Posterior vena cava (tissue), 2 donors: ENCODE measurements around the gene MOB3A. TPM values are rescaled to one million over a fixed set of nuclear protein-coding genes. Genes with fewer than 3 reads are reported as not detected.

Experiments used
- DNase-seq: peaks from one replicate; pipeline ENCODE4 v3.0.0-alpha.2; 2020; ENCODE audit warnings: low spot score
- intact Hi-C, 2 donors: fragments of 100-400 bp; cut with DNase I; formaldehyde crosslinking; loops; one replicate each; pipeline versions ENCODE4 v1.14.1 to v1.14.2; 2022 to 2023
- total RNA-seq, 2 donors: library from RNA; stranded (reverse); fragmentation: NEBNext Ultra II Directional; extraction: Animal tissue kit (Norgen Biotek cat#: 25700); gene quantifications; one replicate each; pipeline ENCODE4 v1.2.1, GENCODE V29; 2021
- donor health status: DM: yes; HTN: yes; CAD: no.
- donor health status: DM: yes; HTN: yes; CAD: no.

The MOB3A gene
- total RNA-seq, 2 donors from 2014 or later: 55.8 to 57.1 TPM

- intact Hi-C loops: no loop called here
- DNase-seq: no peak
Measured at GRCh38 chr19:2051773-2052704, 44.1 kb downstream of the MOB3A start.

GRCh38 chr19:2050991-2051772 is 44.9 kb downstream of the MOB3A start, which contains the start of gene MKNK2:
MKNK2 (minus strand) TSS chr19:2051244; CDS start chr19:2050851, 393 bp downstream.
- DNase-seq: peak; percentile 98
- intact Hi-C loops: no loop called here

GRCh38 chr19:2050349-2050990 is 45.7 kb downstream of the MOB3A start:
- DNase-seq: no peak
- intact Hi-C loops: no loop called here

GRCh38 chr19:2049741-2050348 is 46.3 kb downstream of the MOB3A start:
- peak; percentile 92 for DNase-seq
- intact Hi-C loops: loop anchor here in 1 of 2 donors (2.0 kb wide), 1 partner anchor 27 kb away; no protein-coding TSS in a partner anchor

GRCh38 chr19:2048959-2049740 is 47.0 kb downstream of the MOB3A start:
- intact Hi-C loops: loop anchor here in 1 of 2 donors (2.0 kb wide), 1 partner anchor 26 kb away; no protein-coding TSS in a partner anchor
- DNase-seq: no peak

- DNase-seq: no peak
- intact Hi-C loops: loop anchor here in 1 of 2 donors (2.0 kb wide), 1 partner anchor 26 kb away; no protein-coding TSS in a partner anchor
Measured at GRCh38 chr19:2048104-2048958, 47.8 kb downstream of the MOB3A start.

GRCh38 chr19:2047449-2048103 is 48.5 kb downstream of the MOB3A start:
- intact Hi-C loops: loop anchor here in 1 of 2 donors (2.0 kb wide), 1 partner anchor 25 kb away; no protein-coding TSS in a partner anchor
- DNase-seq: no peak

GRCh38 chr19:2047076-2047448 is 49.1 kb downstream of the MOB3A start:
- DNase-seq: no peak
- intact Hi-C loops: no loop called here

GRCh38 chr19:2046046-2046907 is 49.8 kb downstream of the MOB3A start:
- DNase-seq: no peak
- intact Hi-C loops: no loop called here

- no peak for DNase-seq
- intact Hi-C loops: loop anchor here in 1 of 2 donors (1.0 kb wide), 1 partner anchor 39 kb away; no protein-coding TSS in a partner anchor
Measured at GRCh38 chr19:2045501-2046045, 50.6 kb downstream of the MOB3A start.

GRCh38 chr19:2044709-2045500 is 51.2 kb downstream of the MOB3A start:
- DNase-seq: no peak
- intact Hi-C loops: loop anchor here in 1 of 2 donors (1.0 kb wide), 1 partner anchor 39 kb away; no protein-coding TSS in a partner anchor

GRCh38 chr19:2043961-2044708 is 52.0 kb downstream of the MOB3A start:
- DNase-seq: no peak
- intact Hi-C loops: no loop called here

GRCh38 chr19:2043251-2043641 is 52.9 kb downstream of the MOB3A start:
- intact Hi-C loops: no loop called here
- no peak for DNase-seq
